ENCODE data around the gene SORCS3. TPM values are rescaled to one million over a fixed set of nuclear protein-coding genes. Genes with fewer than 3 reads are reported as not detected.
"Not testable (repeated sequence)": the region's sequence is repeated elsewhere in the genome, so short reads cannot be mapped to it uniquely, and the experiment has no call there.

Gene SORCS3
- total RNA-seq, 1 experiment from 2014 or later, result not detected

- no peak for DNase-seq (ENCODE audit: low spot score)
These were observed 49.0 kb downstream of the SORCS3 start for GRCh38 chr10:104690101-104690500.

- DNase-seq (ENCODE audit: low spot score), result no peak
These were observed 49.9 kb downstream of the SORCS3 start for GRCh38 chr10:104690959-104691358.

GRCh38 chr10:104694074-104694473 lies 53.0 kb downstream of the SORCS3 start:
- DNase-seq (ENCODE audit: low spot score), result no peak

- DNase-seq (ENCODE audit: low spot score), result not testable (repeated sequence)
These were observed 62.2 kb downstream of the SORCS3 start for GRCh38 chr10:104703262-104703661.

- no peak for DNase-seq (ENCODE audit: low spot score)
These were observed 65.8 kb downstream of the SORCS3 start for GRCh38 chr10:104706886-104707285.

- no peak for DNase-seq (ENCODE audit: low spot score)
These were observed 66.7 kb downstream of the SORCS3 start for GRCh38 chr10:104707602-104708459.

GRCh38 chr10:104711302-104711721 lies 70.2 kb downstream of the SORCS3 start:
- DNase-seq (ENCODE audit: low spot score), result no peak

- not testable (repeated sequence) for DNase-seq (ENCODE audit: low spot score)
These were observed 89.5 kb downstream of the SORCS3 start for GRCh38 chr10:104730593-104730992.

- DNase-seq (ENCODE audit: low spot score), result no peak
These were observed 90.1 kb downstream of the SORCS3 start for GRCh38 chr10:104731192-104731591.

- no peak for DNase-seq (ENCODE audit: low spot score)
These were observed 91.1 kb downstream of the SORCS3 start for GRCh38 chr10:104732222-104732621.

GRCh38 chr10:104734433-104734832 lies 93.3 kb downstream of the SORCS3 start:
- DNase-seq (ENCODE audit: low spot score), result no peak

GRCh38 chr10:104735036-104735756 lies 94.1 kb downstream of the SORCS3 start:
- no peak for DNase-seq (ENCODE audit: low spot score)

- DNase-seq (ENCODE audit: low spot score), result no peak
These were observed 94.8 kb downstream of the SORCS3 start for GRCh38 chr10:104735757-104736391.

- no peak for DNase-seq (ENCODE audit: low spot score)
These were observed 100.0 kb downstream of the SORCS3 start for GRCh38 chr10:104741127-104741526.

- no peak for DNase-seq (ENCODE audit: low spot score)
These were observed 103.0 kb downstream of the SORCS3 start for GRCh38 chr10:104744052-104744451.

- no peak for DNase-seq (ENCODE audit: low spot score)
These were observed 109.2 kb downstream of the SORCS3 start for GRCh38 chr10:104750291-104750690.

GRCh38 chr10:104762793-104763192 lies 121.7 kb downstream of the SORCS3 start:
- no peak for DNase-seq (ENCODE audit: low spot score)

GRCh38 chr10:104766341-104766740 lies 125.3 kb downstream of the SORCS3 start:
- DNase-seq (ENCODE audit: low spot score), result peak; percentile 6

- DNase-seq (ENCODE audit: low spot score), result no peak
These were observed 126.2 kb downstream of the SORCS3 start for GRCh38 chr10:104767282-104767681.

- DNase-seq (ENCODE audit: low spot score), result no peak
These were observed 126.7 kb downstream of the SORCS3 start for GRCh38 chr10:104767745-104768144.

GRCh38 chr10:104773105-104773504 lies 132.0 kb downstream of the SORCS3 start:
- DNase-seq (ENCODE audit: low spot score), result no peak

GRCh38 chr10:104774234-104774633 lies 133.1 kb downstream of the SORCS3 start:
- DNase-seq (ENCODE audit: low spot score), result no peak
